Thyroid gland (tissue), 4 donors: Measurements from ENCODE around the gene ITPRIPL2. TPM values are rescaled to one million over a fixed set of nuclear protein-coding genes. Genes with fewer than 3 reads are reported as not detected.
A peak's percentile ranks its signal among the peaks of the same experiment; 100 is the strongest.

ENCODE experiments used
- DNase-seq, 2 donors: peaks; one replicate each; pipeline ENCODE4 v3.0.0-alpha.2; 2019
- H3K27ac ChIP-seq, 3 donors: fragments of 200-600 bp; sonication (generic); 1 replicate in 2 of 3; 2 replicates in 1 of 3; pipeline ENCODE4 v1.5.1; 2016 to 2019; ENCODE audit warnings: mild to moderate bottlenecking in 1 of 3, moderate library complexity in 1 of 3
- H3K27me3 ChIP-seq: fragments of 200-600 bp; sonication (generic); one replicate; pipeline ENCODE4 v1.5.1; 2019
- H3K36me3 ChIP-seq, 2 donors: fragments of 200-600 bp; sonication (generic); one replicate each; pipeline ENCODE4 v1.5.1; 2016 to 2019
- H3K4me1 ChIP-seq, 2 donors: fragments of 200-600 bp; sonication (generic); one replicate each; pipeline ENCODE4 v1.5.1; 2017 to 2019
- H3K4me3 ChIP-seq, 3 donors: fragments of 200-600 bp; sonication (generic); replicated peaks in 1 of 3; 1 replicate in 2 of 3; 2 replicates in 1 of 3; pipeline ENCODE4 v1.5.1; 2016; ENCODE audit warnings: mild to moderate bottlenecking in 1 of 3
- H3K9me3 ChIP-seq: fragments of 200-600 bp; sonication (generic); one replicate; pipeline ENCODE4 v1.5.1; 2017
- CTCF ChIP-seq, 6 experiments: fragments of 200-600 bp in 3 of 6; fragments of 450-650 bp in 3 of 6; sonication (generic) in 3 of 6; IDR thresholded peaks; one replicate each; pipeline ENCODE4 v1.5.1; 2016 to 2019; ENCODE audit warnings: antibody characterized with exemption in 6 of 6, mild to moderate bottlenecking in 2 of 6, inconsistent platforms in 1 of 6, moderate library complexity in 1 of 6
- POLR2A ChIP-seq, 2 donors: fragments of 450-650 bp; IDR thresholded peaks; one replicate each; pipeline ENCODE4 v1.6.1; 2017; ENCODE audit warnings: antibody characterized with exemption in 2 of 2, mild to moderate bottlenecking in 2 of 2, moderate library complexity in 1 of 2
- WGBS, 2 donors: methylation state at CpG; one replicate each; pipeline ENCODE4 v1.1.5; 2017; 5-methylcytosine and 5-hydroxymethylcytosine counted together
- intact Hi-C: fragments of 100-400 bp; cut with DNase I; formaldehyde crosslinking; loops from one replicate; pipeline ENCODE4 v1.15.1; 2023
- total RNA-seq, 4 donors: library from RNA; depleted of rRNA; stranded (reverse); fragments of >200 nt; gene quantifications; one replicate each; pipeline ENCODE4 v1.2.3, GENCODE V29; 2016

ITPRIPL2 gene
- total RNA-seq, 4 donors from 2014 or later: 34.2 to 47.0 (median 39.7) TPM

GRCh38 chr16:19110537-19111360 lies 3.0 kb upstream of the ITPRIPL2 start:
- intact Hi-C loops: no loop called here
- DNase-seq: no peak
- TF ChIP-seq CTCF (IDR thresholded peaks at IDR 0.05) (no peak), POLR2A (IDR thresholded peaks at IDR 0.05) (no peak)
- peaks cover 11 to 27% of the 10 kb centered on the region in 2 donors for H3K4me1 ChIP-seq
- H3K36me3 ChIP-seq: peaks cover 0 to 8% of the 10 kb centered on the region in 2 donors
- no peak overlapping the region for H3K27ac ChIP-seq
- no peaks in the 10 kb centered on the region for H3K9me3 ChIP-seq
- WGBS, 2 donors: 97 to 98% methylated on average over 4 of the region's 4 CpGs
- H3K4me3 ChIP-seq: no peak overlapping the region
- H3K27me3 ChIP-seq: no peaks in the 10 kb centered on the region

- TF ChIP-seq CTCF (IDR thresholded peaks at IDR 0.05) (no peak), POLR2A (IDR thresholded peaks at IDR 0.05) (no peak)
- Histone ChIP-seq H3K4me1 (peaks cover 18 to 40% of the 10 kb centered on the region in 2 donors), H3K27me3 (no peaks in the 10 kb centered on the region), H3K36me3 (peaks cover 0 to 13% of the 10 kb centered on the region in 2 donors), H3K27ac (no peak overlapping the region), H3K4me3 (no peak overlapping the region), H3K9me3 (no peaks in the 10 kb centered on the region)
- intact Hi-C loops: no loop called here
- DNase-seq: no peak
- WGBS, 2 donors: 95 to 97% methylated on average over 2 of the region's 2 CpGs
Observed at GRCh38 chr16:19112099-19112407, 1.7 kb upstream of the ITPRIPL2 start.

GRCh38 chr16:19114359-19115147 lies 789 bp downstream of the ITPRIPL2 start:
- H3K9me3 ChIP-seq: no peaks in the 10 kb centered on the region
- TF ChIP-seq CTCF (IDR thresholded peaks at IDR 0.05) (no peak), POLR2A (IDR thresholded peaks at IDR 0.05) (no peak)
- H3K36me3 ChIP-seq: peaks cover 0 to 13% of the 10 kb centered on the region in 2 donors
- H3K4me3 ChIP-seq: peak overlapping the region in 2 of 3 donors; percentile 45 to 74
- H3K27ac ChIP-seq: peak overlapping the region; percentile 81 to 92 (median 87)
- intact Hi-C loops: no loop called here
- H3K4me1 ChIP-seq: peaks cover 23 to 63% of the 10 kb centered on the region in 2 donors
- WGBS, 2 donors: 7 to 32% methylated on average over 5 to 23 of the region's 80 CpGs
- DNase-seq: peak; percentile 55 to 67
- no peaks in the 10 kb centered on the region for H3K27me3 ChIP-seq

- H3K27ac ChIP-seq: peak overlapping the region; percentile 81 to 92 (median 87)
- peak in 1 of 2 donors; percentile 13 for DNase-seq
- 83 to 85% methylated on average over 24 to 31 of the region's 50 CpGs for WGBS, 2 donors
- intact Hi-C loops: no loop called here
- H3K9me3 ChIP-seq: no peaks in the 10 kb centered on the region
- H3K4me3 ChIP-seq: peak overlapping the region in 1 of 3 donors; percentile 74
- TF ChIP-seq CTCF (IDR thresholded peaks at IDR 0.05) (peak in 1 of 6 experiments; percentile 26), POLR2A (IDR thresholded peaks at IDR 0.05) (no peak)
- H3K36me3 ChIP-seq: peaks cover 0 to 13% of the 10 kb centered on the region in 2 donors
- peaks cover 26 to 69% of the 10 kb centered on the region in 2 donors for H3K4me1 ChIP-seq
- H3K27me3 ChIP-seq: no peaks in the 10 kb centered on the region
Observed at GRCh38 chr16:19115148-19116021, 1.6 kb downstream of the ITPRIPL2 start.
